NT2/D1 (cell line): ENCODE data around the gene PAPOLA.

ENCODE experiments used
- SUZ12 ChIP-seq: IDR thresholded peaks from 2 replicates; pipeline ENCODE4 v1.6.1; 2011; ENCODE audit not compliant: insufficient read length, insufficient read depth; ENCODE audit errors: extremely low read depth
- YY1 ChIP-seq: IDR thresholded peaks from 2 replicates; pipeline ENCODE4 v1.6.1; 2011; ENCODE audit not compliant: insufficient read length, insufficient read depth
- ZNF274 ChIP-seq: IDR thresholded peaks from 2 replicates; pipeline ENCODE4 v1.6.1; 2011; ENCODE audit warnings: mild to moderate bottlenecking, low read depth, low read length

DNA sequence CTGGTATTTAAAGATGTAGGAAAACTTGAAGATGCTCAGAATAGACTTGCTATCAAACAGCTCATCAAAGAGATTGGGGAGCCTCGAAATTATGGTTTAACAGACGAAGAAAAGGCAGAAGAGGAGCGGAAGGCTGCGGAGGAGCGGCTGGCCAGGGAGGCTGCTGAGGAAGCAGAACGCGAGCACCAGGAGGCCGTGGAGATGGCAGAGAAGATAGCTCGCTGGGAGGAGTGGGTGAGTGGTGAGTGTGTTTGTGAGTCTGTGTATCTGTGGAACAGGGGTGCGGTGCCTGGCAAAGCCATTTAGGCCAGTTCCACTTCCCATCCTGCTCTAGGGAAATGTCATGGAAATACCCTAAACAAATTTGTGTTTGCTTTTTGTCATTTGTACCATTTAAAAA lies 19.2 kb upstream of the PAPOLA start:
- TF ChIP-seq SUZ12 (no peak), YY1 (no peak), ZNF274 (no peak)
